Caco-2 (cell line): ENCODE measurements around the gene CTSZ. TPM values are rescaled to one million over a fixed set of nuclear protein-coding genes. Genes with fewer than 3 reads are reported as not detected.
A peak's percentile ranks its signal among the peaks of the same experiment; 100 is the strongest.

Experiments
- BruUV-seq: library from RNA; stranded (reverse); fragments of 400-500 nt; replicated peaks from 2 replicates; lab custom pipeline; 2021; lab: Mats Ljungman, UMichigan
- CTCF ChIA-PET: fragments of 300-600 bp; sonication (Branson Sonifier 250); formaldehyde crosslinking; loops from one replicate; lab custom pipeline; 2022; ENCODE audit warnings: antibody characterized with exemption; lab: Charles Lee
- POLR2A ChIA-PET: fragments of 300-600 bp; sonication (Branson Sonifier 250); formaldehyde crosslinking; loops from one replicate; lab custom pipeline; 2022; ENCODE audit warnings: antibody characterized with exemption; lab: Charles Lee
- DNase-seq, 2 experiments: peaks; one replicate each; pipeline versions ENCODE4 v3.0.0 to v3.0.0-alpha.2; 2020 to 2022
- H3K27me3 ChIP-seq: replicated peaks from 2 replicates; pipeline ENCODE4 v1.6.0; 2011; ENCODE audit warnings: low read length; ENCODE audit not compliant: control insufficient read depth, insufficient read depth
- H3K36me3 ChIP-seq: 2 replicates; pipeline ENCODE4 v1.5.1; 2011; ENCODE audit warnings: low read length; ENCODE audit not compliant: control insufficient read depth, insufficient read depth
- H3K4me1 ChIP-seq: fragments of 250-450 bp; sonication (Bioruptor Pico); 2 replicates; pipeline ENCODE4 v1.5.1; 2020; ENCODE audit warnings: mild to moderate bottlenecking
- H3K4me3 ChIP-seq: 2 replicates; pipeline ENCODE4 v1.5.1; 2011; ENCODE audit warnings: low read depth, mild to moderate bottlenecking, control low read depth, low read length
- H3K9me3 ChIP-seq: fragments of 250-450 bp; sonication (Bioruptor Pico); 2 replicates; pipeline ENCODE4 v1.5.1; 2020; ENCODE audit warnings: mild to moderate bottlenecking, moderate library complexity
- H3K27ac Mint-ChIP-seq: one replicate; pipeline ENCODE4 v1.8.0; 2022; ENCODE audit warnings: mixed read lengths; ENCODE audit not compliant: unreplicated experiment
- H3K27me3 Mint-ChIP-seq: one replicate; pipeline ENCODE4 v1.8.0; 2022; ENCODE audit warnings: mixed read lengths; ENCODE audit not compliant: insufficient read depth, unreplicated experiment
- H3K36me3 Mint-ChIP-seq: one replicate; pipeline ENCODE4 v1.8.0; 2022; ENCODE audit warnings: mild to moderate bottlenecking, mixed read lengths; ENCODE audit not compliant: insufficient read depth, unreplicated experiment
- H3K4me1 Mint-ChIP-seq: one replicate; pipeline ENCODE4 v1.8.0; 2022; ENCODE audit warnings: low read depth, mixed read lengths; ENCODE audit not compliant: unreplicated experiment
- H3K4me3 Mint-ChIP-seq: one replicate; pipeline ENCODE4 v1.8.0; 2022; ENCODE audit warnings: mild to moderate bottlenecking, moderate library complexity, mixed read lengths; ENCODE audit not compliant: unreplicated experiment
- H3K9me3 Mint-ChIP-seq: one replicate; pipeline ENCODE4 v1.8.0; 2022; ENCODE audit warnings: mixed read lengths; ENCODE audit not compliant: unreplicated experiment
- intact Hi-C: fragments of 100-400 bp; cut with micrococcal nuclease; formaldehyde crosslinking; loops from one replicate; pipeline ENCODE4 v1.10.0; 2022; ENCODE audit not compliant: unreplicated experiment
- total RNA-seq: library from RNA; stranded (reverse); gene quantifications from 2 replicates; pipeline ENCODE4 v1.2.3, GENCODE V29; 2022
- TF ChIP-seq, protein P1 (sequence below), 2 experiments: fragments of 200-600 bp in 1 of 2; IDR thresholded peaks; 1 replicate in 1 of 2; 2 replicates in 1 of 2; pipeline versions ENCODE4 v1.5.1 to v1.8.0; 2011 to 2022; ENCODE audit warnings: antibody characterized with exemption in 1 of 2, control low read depth in 1 of 2, inconsistent platforms in 1 of 2, low read depth in 1 of 2, low read length in 1 of 2, mild to moderate bottlenecking in 1 of 2, moderate library complexity in 1 of 2; ENCODE audit not compliant: insufficient read depth in 1 of 2, severe bottlenecking in 1 of 2, unreplicated experiment in 1 of 2

Gene CTSZ
- total RNA-seq, 1 experiment from 2014 or later: 228 TPM

DNA sequence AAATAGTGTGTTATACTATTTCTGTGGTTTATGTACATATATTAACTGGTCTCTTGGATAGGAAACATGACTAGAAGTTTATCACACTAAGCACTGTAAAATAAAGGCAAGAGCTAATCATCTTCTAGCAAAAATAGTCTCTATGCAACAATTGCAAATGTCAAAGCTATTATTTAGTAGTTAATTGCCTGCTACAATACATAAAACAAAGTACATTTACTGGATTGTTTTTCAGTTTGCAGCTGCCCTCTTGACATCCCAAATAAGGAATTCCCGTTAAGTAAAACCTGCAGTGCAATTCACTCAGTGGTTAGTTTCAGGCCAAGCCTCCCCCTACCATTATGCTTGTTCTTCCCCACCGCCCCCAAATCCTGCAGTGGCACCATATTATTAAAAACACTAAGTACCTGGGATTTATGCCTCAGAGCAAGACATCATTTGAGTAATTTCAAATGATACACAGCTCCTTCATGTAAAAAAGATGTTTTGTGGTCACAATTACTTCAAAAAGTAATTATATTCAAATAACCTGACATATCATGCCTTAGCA, 26.6 kb upstream of the CTSZ start:
- peaks cover 20% of the 10 kb centered on the region for H3K36me3 ChIP-seq
- BruUV-seq: no TSS peak
- H3K36me3 Mint-ChIP-seq: peaks cover 94% of the 10 kb centered on the region
- peaks cover 21% of the 10 kb centered on the region for H3K4me1 ChIP-seq
- peaks cover 13% of the 10 kb centered on the region for H3K4me1 Mint-ChIP-seq
- H3K9me3 Mint-ChIP-seq: no peaks in the 10 kb centered on the region
- H3K4me3 Mint-ChIP-seq: peak overlapping the region; percentile 35
- no peak overlapping the region for H3K27ac Mint-ChIP-seq
- TF ChIP-seq, protein P1, sequence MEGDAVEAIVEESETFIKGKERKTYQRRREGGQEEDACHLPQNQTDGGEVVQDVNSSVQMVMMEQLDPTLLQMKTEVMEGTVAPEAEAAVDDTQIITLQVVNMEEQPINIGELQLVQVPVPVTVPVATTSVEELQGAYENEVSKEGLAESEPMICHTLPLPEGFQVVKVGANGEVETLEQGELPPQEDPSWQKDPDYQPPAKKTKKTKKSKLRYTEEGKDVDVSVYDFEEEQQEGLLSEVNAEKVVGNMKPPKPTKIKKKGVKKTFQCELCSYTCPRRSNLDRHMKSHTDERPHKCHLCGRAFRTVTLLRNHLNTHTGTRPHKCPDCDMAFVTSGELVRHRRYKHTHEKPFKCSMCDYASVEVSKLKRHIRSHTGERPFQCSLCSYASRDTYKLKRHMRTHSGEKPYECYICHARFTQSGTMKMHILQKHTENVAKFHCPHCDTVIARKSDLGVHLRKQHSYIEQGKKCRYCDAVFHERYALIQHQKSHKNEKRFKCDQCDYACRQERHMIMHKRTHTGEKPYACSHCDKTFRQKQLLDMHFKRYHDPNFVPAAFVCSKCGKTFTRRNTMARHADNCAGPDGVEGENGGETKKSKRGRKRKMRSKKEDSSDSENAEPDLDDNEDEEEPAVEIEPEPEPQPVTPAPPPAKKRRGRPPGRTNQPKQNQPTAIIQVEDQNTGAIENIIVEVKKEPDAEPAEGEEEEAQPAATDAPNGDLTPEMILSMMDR (IDR thresholded peaks at IDR 0.05; ENCODE audit: insufficient read depth in 1 of 2, low read depth in 1 of 2, low read length in 1 of 2, severe bottlenecking in 1 of 2, unreplicated experiment in 1 of 2): no peak
- DNase-seq: no peak
- no peaks in the 10 kb centered on the region for H3K27me3 Mint-ChIP-seq
- CTCF ChIA-PET: interaction anchor here (0.6 kb wide), 2 partner anchors 188 to 259 kb away, joined by 3 read pairs; no protein-coding TSS in a partner anchor
- H3K9me3 ChIP-seq: no peaks in the 10 kb centered on the region
- H3K27me3 ChIP-seq: no peaks in the 10 kb centered on the region
- POLR2A ChIA-PET: interaction anchor here (0.6 to 1.6 kb wide), 4 partner anchors 14 to 483 kb away, joined by 3 to 7 read pairs (median 4); no protein-coding TSS in a partner anchor
- no peak overlapping the region for H3K4me3 ChIP-seq
- intact Hi-C loops: loop anchor here (2.0 to 5.0 kb wide), 2 partner anchors 143 to 161 kb away; no protein-coding TSS in a partner anchor

DNA sequence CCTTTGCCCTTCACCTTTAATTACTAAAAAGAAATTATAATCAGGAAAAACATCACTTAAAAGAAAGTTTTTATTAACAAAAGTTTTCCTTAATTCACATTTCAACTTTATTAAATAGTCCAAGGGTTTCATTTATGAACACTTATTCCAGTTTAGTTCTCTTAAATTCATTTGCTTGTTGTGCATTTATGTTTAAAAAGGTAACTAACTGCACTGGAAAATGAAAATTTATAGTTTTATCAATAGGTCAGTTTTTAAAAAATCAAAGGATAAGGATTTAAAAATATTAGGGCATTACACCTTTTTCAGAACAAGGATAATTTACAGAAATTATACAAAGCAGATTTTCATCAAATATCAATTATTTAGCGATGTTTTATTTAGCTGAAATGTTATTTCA, 26.0 kb upstream of the CTSZ start:
- H3K36me3 ChIP-seq: peaks cover 20% of the 10 kb centered on the region
- Mint-ChIP-seq H3K9me3 (no peaks in the 10 kb centered on the region), H3K36me3 (peaks cover 94% of the 10 kb centered on the region), H3K4me1 (peaks cover 13% of the 10 kb centered on the region), H3K27ac (peak overlapping the region; percentile 90), H3K4me3 (peak overlapping the region; percentile 85), H3K27me3 (no peaks in the 10 kb centered on the region)
- CTCF ChIA-PET: interaction anchor here (0.9 to 1.2 kb wide), 2 partner anchors 17 to 30 kb away, joined by 3 to 4 read pairs; no protein-coding TSS in a partner anchor
- BruUV-seq: no TSS peak
- DNase-seq: no peak
- TF ChIP-seq, protein P1 (IDR thresholded peaks at IDR 0.05; ENCODE audit: insufficient read depth in 1 of 2, low read depth in 1 of 2, low read length in 1 of 2, severe bottlenecking in 1 of 2, unreplicated experiment in 1 of 2): no peak
- H3K4me1 ChIP-seq: peaks cover 21% of the 10 kb centered on the region
- POLR2A ChIA-PET: interaction anchor here (0.7 to 2.3 kb wide), 6 partner anchors 15 to 322 kb away, joined by 3 to 21 read pairs (median 10); partner anchors contain the start of gene NELFCD
- no peaks in the 10 kb centered on the region for H3K27me3 ChIP-seq
- intact Hi-C loops: loop anchor here (2.0 to 5.0 kb wide), 2 partner anchors 142 to 161 kb away; no protein-coding TSS in a partner anchor
- H3K9me3 ChIP-seq: no peaks in the 10 kb centered on the region
- peak overlapping the region; percentile 49 for H3K4me3 ChIP-seq

DNA sequence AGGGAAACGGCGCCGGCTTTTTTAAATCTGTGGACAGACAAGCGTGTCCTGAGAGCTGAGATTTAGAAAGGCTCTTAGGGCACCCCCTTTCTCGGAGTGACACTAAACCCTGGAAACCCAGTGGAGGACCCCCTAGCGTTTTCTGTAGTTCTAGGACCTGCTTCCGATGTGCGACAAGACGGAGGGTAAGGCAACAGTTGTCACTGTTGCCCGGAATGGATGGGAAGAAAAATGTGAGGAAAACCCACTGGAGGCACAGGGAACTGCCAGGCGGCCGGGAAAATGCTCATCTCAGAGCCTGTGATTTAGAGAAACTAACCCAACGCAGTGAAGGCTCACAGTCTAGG, 25.6 kb upstream of the CTSZ start:
- Mint-ChIP-seq H3K27me3 (no peaks in the 10 kb centered on the region), H3K36me3 (peaks cover 93% of the 10 kb centered on the region), H3K4me3 (peak overlapping the region; percentile 85), H3K4me1 (peaks cover 13% of the 10 kb centered on the region), H3K27ac (peak overlapping the region; percentile 90), H3K9me3 (no peaks in the 10 kb centered on the region)
- H3K27me3 ChIP-seq: no peaks in the 10 kb centered on the region
- ChIA-PET CTCF (interaction anchor here (0.6 to 1.3 kb wide), 16 partner anchors 8 to 463 kb away, joined by 3 to 11 read pairs (median 4); partner anchors contain the start of genes NELFCD, PRELID3B and TUBB1), POLR2A (interaction anchor here (0.6 to 2.3 kb wide), 25 partner anchors 9 to 907 kb away, joined by 3 to 56 read pairs (median 6); partner anchors contain the start of genes FAM217B, NELFCD, PPP1R3D and PRELID3B)
- no peaks in the 10 kb centered on the region for H3K9me3 ChIP-seq
- H3K36me3 ChIP-seq: peaks cover 18% of the 10 kb centered on the region
- TSS peak; percentile 92 for BruUV-seq
- H3K4me1 ChIP-seq: peaks cover 21% of the 10 kb centered on the region
- DNase-seq: no peak
- peak overlapping the region; percentile 49 for H3K4me3 ChIP-seq
- intact Hi-C loops: loop anchor here (1.0 to 5.0 kb wide), 6 partner anchors 10 to 160 kb away; partner anchors contain the start of genes CTSZ, NELFCD and PRELID3B
- TF ChIP-seq, protein P1 (IDR thresholded peaks at IDR 0.05; ENCODE audit: insufficient read depth in 1 of 2, low read depth in 1 of 2, low read length in 1 of 2, severe bottlenecking in 1 of 2, unreplicated experiment in 1 of 2): peak in 1 of 2 experiments; percentile 66
